ENCODE measurements around the gene MPPED1. TPM values are rescaled to one million over a fixed set of nuclear protein-coding genes. Genes with fewer than 3 reads are reported as not detected.

The MPPED1 gene
- total RNA-seq, 1 experiment from 2014 or later: 0.35 TPM

DNA sequence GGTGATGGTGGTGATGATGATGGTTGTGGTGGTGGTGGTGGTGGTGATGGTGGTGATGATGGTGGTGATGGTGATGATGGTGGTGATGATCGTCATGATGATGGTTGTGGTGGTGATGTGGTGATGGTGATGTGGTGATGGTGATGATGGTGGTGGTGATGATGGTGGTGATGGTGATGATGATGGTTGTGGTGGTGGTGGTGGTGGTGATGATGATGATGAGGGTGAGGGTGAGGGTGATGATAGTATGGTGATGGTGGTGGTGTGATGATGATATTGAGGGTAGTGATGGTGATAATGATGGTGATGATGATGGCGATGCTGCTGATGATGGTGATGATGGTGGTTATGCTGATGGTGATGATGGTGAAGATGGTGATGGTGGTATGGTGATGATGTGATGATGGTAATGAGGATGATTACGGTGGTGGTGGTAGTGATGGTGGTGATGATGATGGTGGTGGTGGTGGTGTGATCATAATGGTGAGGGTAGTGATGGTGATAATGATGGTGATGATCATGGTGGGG lies 63.8 kb downstream of the MPPED1 start:
- TF ChIP-seq, protein P1, sequence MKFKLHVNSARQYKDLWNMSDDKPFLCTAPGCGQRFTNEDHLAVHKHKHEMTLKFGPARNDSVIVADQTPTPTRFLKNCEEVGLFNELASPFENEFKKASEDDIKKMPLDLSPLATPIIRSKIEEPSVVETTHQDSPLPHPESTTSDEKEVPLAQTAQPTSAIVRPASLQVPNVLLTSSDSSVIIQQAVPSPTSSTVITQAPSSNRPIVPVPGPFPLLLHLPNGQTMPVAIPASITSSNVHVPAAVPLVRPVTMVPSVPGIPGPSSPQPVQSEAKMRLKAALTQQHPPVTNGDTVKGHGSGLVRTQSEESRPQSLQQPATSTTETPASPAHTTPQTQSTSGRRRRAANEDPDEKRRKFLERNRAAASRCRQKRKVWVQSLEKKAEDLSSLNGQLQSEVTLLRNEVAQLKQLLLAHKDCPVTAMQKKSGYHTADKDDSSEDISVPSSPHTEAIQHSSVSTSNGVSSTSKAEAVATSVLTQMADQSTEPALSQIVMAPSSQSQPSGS (CRISPR knock-in tag; IDR thresholded peaks at IDR 0.05; ENCODE audit: borderline replicate concordance, low read depth): no peak
- TF ChIP-seq, protein P2, sequence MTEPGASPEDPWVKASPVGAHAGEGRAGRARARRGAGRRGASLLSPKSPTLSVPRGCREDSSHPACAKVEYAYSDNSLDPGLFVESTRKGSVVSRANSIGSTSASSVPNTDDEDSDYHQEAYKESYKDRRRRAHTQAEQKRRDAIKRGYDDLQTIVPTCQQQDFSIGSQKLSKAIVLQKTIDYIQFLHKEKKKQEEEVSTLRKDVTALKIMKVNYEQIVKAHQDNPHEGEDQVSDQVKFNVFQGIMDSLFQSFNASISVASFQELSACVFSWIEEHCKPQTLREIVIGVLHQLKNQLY (CRISPR knock-in tag; IDR thresholded peaks at IDR 0.05): no peak
- no peak for TF ChIP-seq RORB (CRISPR knock-in tag; IDR thresholded peaks at IDR 0.05)
- no peak for TF ChIP-seq MYBL2 (CRISPR knock-in tag; IDR thresholded peaks at IDR 0.05)
- no peak for TF ChIP-seq NR2C2 (CRISPR knock-in tag; IDR thresholded peaks at IDR 0.05)
- TF ChIP-seq GABPB1 (CRISPR knock-in tag; IDR thresholded peaks at IDR 0.05): no peak
- no peak for TF ChIP-seq ZNF423 (CRISPR knock-in tag; IDR thresholded peaks at IDR 0.05)
- TF ChIP-seq, protein P3, sequence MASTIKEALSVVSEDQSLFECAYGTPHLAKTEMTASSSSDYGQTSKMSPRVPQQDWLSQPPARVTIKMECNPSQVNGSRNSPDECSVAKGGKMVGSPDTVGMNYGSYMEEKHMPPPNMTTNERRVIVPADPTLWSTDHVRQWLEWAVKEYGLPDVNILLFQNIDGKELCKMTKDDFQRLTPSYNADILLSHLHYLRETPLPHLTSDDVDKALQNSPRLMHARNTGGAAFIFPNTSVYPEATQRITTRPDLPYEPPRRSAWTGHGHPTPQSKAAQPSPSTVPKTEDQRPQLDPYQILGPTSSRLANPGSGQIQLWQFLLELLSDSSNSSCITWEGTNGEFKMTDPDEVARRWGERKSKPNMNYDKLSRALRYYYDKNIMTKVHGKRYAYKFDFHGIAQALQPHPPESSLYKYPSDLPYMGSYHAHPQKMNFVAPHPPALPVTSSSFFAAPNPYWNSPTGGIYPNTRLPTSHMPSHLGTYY (CRISPR knock-in tag; IDR thresholded peaks at IDR 0.05): no peak
- no peak for TF ChIP-seq CBFB (CRISPR knock-in tag; IDR thresholded peaks at IDR 0.05; ENCODE audit: low read depth)
- TF ChIP-seq, protein P4, sequence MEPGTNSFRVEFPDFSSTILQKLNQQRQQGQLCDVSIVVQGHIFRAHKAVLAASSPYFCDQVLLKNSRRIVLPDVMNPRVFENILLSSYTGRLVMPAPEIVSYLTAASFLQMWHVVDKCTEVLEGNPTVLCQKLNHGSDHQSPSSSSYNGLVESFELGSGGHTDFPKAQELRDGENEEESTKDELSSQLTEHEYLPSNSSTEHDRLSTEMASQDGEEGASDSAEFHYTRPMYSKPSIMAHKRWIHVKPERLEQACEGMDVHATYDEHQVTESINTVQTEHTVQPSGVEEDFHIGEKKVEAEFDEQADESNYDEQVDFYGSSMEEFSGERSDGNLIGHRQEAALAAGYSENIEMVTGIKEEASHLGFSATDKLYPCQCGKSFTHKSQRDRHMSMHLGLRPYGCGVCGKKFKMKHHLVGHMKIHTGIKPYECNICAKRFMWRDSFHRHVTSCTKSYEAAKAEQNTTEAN (CRISPR knock-in tag; IDR thresholded peaks at IDR 0.05): no peak
- no peak for TF ChIP-seq ZNF219 (CRISPR knock-in tag; IDR thresholded peaks at IDR 0.05; ENCODE audit: borderline replicate concordance)
- TF ChIP-seq, protein P5, sequence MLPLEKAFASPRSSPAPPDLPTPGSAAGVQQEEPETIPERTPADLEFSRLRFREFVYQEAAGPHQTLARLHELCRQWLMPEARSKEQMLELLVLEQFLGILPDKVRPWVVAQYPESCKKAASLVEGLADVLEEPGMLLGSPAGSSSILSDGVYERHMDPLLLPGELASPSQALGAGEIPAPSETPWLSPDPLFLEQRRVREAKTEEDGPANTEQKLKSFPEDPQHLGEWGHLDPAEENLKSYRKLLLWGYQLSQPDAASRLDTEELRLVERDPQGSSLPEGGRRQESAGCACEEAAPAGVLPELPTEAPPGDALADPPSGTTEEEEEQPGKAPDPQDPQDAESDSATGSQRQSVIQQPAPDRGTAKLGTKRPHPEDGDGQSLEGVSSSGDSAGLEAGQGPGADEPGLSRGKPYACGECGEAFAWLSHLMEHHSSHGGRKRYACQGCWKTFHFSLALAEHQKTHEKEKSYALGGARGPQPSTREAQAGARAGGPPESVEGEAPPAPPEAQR (CRISPR knock-in tag; IDR thresholded peaks at IDR 0.05): no peak
- Mint-ChIP-seq H3K27me3 (ENCODE audit: low read depth) (no peaks in the 10 kb centered on the region), H3K27ac (no peak overlapping the region), H3K36me3 (no peaks in the 10 kb centered on the region), H3K4me1 (no peaks in the 10 kb centered on the region), H3K4me3 (no peak overlapping the region), H3K9me3 (no peaks in the 10 kb centered on the region)
- CTCF ChIA-PET: interaction anchor here (0.7 to 1.4 kb wide), 6 partner anchors 40 to 288 kb away, joined by 3 to 7 read pairs (median 4); partner anchors contain the start of gene TTLL12
- POLR2A ChIA-PET: no interaction called here
- DNase-seq (ENCODE audit: low spot score) (no peak), ATAC-seq (no peak)

DNA sequence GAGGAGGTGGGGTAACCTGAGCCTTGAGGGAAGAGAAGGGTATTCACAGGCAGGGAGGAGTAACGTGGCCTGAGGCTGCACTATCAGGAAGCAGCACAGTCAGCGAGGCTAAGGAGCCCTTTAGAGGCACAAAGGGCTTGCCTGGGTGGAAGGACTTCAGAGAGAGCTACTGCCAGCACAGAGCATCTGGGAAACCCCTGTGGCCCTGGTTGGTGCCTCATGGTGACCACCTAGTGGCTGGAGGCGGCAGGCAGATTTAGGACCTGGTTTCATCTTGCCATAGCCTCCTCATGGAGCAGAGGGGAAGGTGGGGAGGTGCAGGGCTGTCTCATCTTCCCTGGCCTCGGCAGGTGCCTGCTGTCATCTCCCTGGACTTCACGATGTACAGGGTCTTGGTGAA lies 64.5 kb downstream of the MPPED1 start:
- DNase-seq (ENCODE audit: low spot score) (peak; percentile 49), ATAC-seq (peak; percentile 80)
- ChIA-PET POLR2A (no interaction called here), CTCF (interaction anchor here (0.7 to 1.4 kb wide), 7 partner anchors 34 to 289 kb away, joined by 3 to 7 read pairs (median 3); partner anchors contain the start of gene TTLL12)
- H3K27ac Mint-ChIP-seq: no peak overlapping the region
- H3K36me3 Mint-ChIP-seq: no peaks in the 10 kb centered on the region
- no peaks in the 10 kb centered on the region; the same call in 1 of the 2 replicates for H3K27me3 Mint-ChIP-seq (ENCODE audit: low read depth)
- H3K4me1 Mint-ChIP-seq: peaks cover 4% of the 10 kb centered on the region
- no peak overlapping the region for H3K4me3 Mint-ChIP-seq
- H3K9me3 Mint-ChIP-seq: no peaks in the 10 kb centered on the region
- TF ChIP-seq, protein P6, sequence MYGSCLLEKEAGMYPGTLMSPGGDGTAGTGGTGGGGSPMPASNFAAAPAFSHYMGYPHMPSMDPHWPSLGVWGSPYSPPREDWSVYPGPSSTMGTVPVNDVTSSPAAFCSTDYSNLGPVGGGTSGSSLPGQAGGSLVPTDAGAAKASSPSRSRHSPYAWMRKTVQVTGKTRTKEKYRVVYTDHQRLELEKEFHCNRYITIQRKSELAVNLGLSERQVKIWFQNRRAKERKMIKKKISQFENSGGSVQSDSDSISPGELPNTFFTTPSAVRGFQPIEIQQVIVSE (CRISPR knock-in tag; IDR thresholded peaks at IDR 0.05; ENCODE audit: borderline replicate concordance): no peak
- TF ChIP-seq, protein P7, sequence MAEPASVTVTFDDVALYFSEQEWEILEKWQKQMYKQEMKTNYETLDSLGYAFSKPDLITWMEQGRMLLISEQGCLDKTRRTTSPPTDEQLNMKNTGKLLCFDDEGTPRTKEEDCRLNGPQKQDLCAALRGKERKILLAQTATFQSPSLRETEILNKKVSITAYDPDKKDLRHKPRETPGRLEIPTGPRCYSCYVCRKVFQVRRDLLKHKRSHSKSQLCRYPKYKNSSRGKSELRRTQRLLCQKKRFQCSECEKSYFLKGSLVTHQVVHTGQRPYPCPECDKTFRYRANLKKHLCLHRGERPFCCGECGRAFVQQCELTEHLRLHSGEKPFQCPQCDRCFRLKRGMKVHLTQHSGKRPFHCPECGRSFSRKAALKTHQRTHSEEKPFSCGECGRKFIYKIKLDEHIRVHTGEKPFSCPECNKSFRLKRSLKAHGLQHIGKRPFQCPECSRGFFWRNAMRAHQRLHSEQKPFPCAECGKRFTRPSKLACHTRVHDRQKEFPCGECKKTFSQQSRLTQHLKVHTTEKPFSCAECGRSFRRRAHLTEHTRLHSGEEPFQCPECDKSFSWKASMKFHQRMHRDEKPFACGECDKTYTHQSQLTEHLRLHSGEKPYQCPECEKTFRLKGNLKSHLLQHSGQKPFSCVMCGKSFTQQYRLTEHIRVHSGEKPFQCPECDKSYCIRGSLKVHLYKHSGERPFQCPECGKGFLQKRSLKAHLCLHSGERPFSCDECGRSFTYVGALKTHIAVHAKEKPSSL (CRISPR knock-in tag; conservative IDR thresholded peaks at IDR 0.05): no peak
- no peak for TF ChIP-seq NR3C1 (CRISPR knock-in tag; conservative IDR thresholded peaks at IDR 0.05; ENCODE audit: low read depth)
- TF ChIP-seq ZNF138 (CRISPR knock-in tag; conservative IDR thresholded peaks at IDR 0.05): no peak
- TF ChIP-seq, protein P8, sequence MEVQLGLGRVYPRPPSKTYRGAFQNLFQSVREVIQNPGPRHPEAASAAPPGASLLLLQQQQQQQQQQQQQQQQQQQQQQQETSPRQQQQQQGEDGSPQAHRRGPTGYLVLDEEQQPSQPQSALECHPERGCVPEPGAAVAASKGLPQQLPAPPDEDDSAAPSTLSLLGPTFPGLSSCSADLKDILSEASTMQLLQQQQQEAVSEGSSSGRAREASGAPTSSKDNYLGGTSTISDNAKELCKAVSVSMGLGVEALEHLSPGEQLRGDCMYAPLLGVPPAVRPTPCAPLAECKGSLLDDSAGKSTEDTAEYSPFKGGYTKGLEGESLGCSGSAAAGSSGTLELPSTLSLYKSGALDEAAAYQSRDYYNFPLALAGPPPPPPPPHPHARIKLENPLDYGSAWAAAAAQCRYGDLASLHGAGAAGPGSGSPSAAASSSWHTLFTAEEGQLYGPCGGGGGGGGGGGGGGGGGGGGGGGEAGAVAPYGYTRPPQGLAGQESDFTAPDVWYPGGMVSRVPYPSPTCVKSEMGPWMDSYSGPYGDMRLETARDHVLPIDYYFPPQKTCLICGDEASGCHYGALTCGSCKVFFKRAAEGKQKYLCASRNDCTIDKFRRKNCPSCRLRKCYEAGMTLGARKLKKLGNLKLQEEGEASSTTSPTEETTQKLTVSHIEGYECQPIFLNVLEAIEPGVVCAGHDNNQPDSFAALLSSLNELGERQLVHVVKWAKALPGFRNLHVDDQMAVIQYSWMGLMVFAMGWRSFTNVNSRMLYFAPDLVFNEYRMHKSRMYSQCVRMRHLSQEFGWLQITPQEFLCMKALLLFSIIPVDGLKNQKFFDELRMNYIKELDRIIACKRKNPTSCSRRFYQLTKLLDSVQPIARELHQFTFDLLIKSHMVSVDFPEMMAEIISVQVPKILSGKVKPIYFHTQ (CRISPR knock-in tag; IDR thresholded peaks at IDR 0.05): no peak
- TF ChIP-seq, protein P9, sequence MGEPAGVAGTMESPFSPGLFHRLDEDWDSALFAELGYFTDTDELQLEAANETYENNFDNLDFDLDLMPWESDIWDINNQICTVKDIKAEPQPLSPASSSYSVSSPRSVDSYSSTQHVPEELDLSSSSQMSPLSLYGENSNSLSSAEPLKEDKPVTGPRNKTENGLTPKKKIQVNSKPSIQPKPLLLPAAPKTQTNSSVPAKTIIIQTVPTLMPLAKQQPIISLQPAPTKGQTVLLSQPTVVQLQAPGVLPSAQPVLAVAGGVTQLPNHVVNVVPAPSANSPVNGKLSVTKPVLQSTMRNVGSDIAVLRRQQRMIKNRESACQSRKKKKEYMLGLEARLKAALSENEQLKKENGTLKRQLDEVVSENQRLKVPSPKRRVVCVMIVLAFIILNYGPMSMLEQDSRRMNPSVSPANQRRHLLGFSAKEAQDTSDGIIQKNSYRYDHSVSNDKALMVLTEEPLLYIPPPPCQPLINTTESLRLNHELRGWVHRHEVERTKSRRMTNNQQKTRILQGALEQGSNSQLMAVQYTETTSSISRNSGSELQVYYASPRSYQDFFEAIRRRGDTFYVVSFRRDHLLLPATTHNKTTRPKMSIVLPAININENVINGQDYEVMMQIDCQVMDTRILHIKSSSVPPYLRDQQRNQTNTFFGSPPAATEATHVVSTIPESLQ (CRISPR knock-in tag; IDR thresholded peaks at IDR 0.05): no peak
- no peak for TF ChIP-seq GRHL2 (CRISPR knock-in tag; IDR thresholded peaks at IDR 0.05; ENCODE audit: insufficient replicate concordance, severe bottlenecking)
- TF ChIP-seq NFE2L1 (CRISPR knock-in tag; IDR thresholded peaks at IDR 0.05): no peak
- no peak for TF ChIP-seq ZNF416 (CRISPR knock-in tag; IDR thresholded peaks at IDR 0.05)

All from WTC11 (cell line).